ENCODE measurements around the gene UBALD1. TPM values are rescaled to one million over a fixed set of nuclear protein-coding genes. Genes with fewer than 3 reads are reported as not detected.

The UBALD1 gene
- total and polyA plus RNA-seq, 10 donors: 10.0 to 33.6 (median 17.6) TPM

DNA sequence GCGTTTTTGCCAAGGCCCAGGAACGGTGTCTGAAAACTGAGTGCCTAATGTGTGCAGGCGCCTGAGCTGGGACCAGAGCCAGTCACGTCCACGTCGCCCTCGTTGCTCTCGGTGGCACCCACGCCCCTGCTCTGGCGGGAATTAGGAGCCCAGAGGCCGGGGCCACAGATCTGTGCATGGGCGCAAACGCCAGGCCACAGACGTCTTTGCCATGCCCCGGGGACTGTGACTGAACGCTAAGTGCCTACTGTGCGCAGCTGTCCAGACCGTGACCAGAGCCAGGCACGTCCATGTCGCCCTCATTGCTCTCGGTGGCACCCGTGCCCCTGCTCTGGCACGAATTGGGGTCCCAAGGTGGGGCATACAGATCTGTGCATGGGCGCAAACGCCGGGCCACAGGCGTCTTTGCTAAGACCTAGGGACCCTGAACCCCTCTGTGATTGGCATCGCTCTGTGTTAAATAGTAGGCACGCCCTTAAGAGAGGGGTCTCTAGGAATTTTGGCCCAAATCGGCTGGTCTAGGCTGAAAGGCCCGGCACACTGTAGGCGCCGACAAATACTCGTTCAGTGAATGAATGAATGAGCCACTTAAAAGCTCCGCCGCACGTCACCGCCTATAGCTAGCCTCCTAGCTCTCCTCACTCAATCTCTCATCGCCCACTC is 827 bp upstream of the UBALD1 start:
- TF ChIP-seq, protein P1, sequence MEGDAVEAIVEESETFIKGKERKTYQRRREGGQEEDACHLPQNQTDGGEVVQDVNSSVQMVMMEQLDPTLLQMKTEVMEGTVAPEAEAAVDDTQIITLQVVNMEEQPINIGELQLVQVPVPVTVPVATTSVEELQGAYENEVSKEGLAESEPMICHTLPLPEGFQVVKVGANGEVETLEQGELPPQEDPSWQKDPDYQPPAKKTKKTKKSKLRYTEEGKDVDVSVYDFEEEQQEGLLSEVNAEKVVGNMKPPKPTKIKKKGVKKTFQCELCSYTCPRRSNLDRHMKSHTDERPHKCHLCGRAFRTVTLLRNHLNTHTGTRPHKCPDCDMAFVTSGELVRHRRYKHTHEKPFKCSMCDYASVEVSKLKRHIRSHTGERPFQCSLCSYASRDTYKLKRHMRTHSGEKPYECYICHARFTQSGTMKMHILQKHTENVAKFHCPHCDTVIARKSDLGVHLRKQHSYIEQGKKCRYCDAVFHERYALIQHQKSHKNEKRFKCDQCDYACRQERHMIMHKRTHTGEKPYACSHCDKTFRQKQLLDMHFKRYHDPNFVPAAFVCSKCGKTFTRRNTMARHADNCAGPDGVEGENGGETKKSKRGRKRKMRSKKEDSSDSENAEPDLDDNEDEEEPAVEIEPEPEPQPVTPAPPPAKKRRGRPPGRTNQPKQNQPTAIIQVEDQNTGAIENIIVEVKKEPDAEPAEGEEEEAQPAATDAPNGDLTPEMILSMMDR (IDR thresholded peaks at IDR 0.05 in 8 of 11, conservative IDR thresholded peaks at IDR 0.05 in 3 of 11): no peak
- TF ChIP-seq POLR2A (IDR thresholded peaks at IDR 0.05): no peak
- TF ChIP-seq POLR2AphosphoS5 (IDR thresholded peaks at IDR 0.05): no peak
- intact Hi-C loops (cut with DNase I; ENCODE audit: low total_unique reads): loop anchor here (5.0 kb wide), 1 partner anchor 67 kb away; no protein-coding TSS in a partner anchor
- Histone ChIP-seq H3K27ac (peak overlapping the region; percentile 93 to 99 (median 97)), H3K36me3 (peaks cover 0 to 7% (median 0%) of the 10 kb centered on the region in 6 donors), H3K9me3 (no peaks in the 10 kb centered on the region), H3K27me3 (replicated peaks in 1 of 7) (no peaks in the 10 kb centered on the region), H3K4me1 (peaks cover 30 to 80% (median 63%) of the 10 kb centered on the region in 6 donors), H3K4me3 (peak overlapping the region in 7 of 8 donors; percentile 84 to 98 (median 97))
- DNase-seq: peak; percentile 90
- 77 to 90% (median 79%) methylated on average over 28 to 39 of the region's 39 CpGs for WGBS, 5 donors

DNA sequence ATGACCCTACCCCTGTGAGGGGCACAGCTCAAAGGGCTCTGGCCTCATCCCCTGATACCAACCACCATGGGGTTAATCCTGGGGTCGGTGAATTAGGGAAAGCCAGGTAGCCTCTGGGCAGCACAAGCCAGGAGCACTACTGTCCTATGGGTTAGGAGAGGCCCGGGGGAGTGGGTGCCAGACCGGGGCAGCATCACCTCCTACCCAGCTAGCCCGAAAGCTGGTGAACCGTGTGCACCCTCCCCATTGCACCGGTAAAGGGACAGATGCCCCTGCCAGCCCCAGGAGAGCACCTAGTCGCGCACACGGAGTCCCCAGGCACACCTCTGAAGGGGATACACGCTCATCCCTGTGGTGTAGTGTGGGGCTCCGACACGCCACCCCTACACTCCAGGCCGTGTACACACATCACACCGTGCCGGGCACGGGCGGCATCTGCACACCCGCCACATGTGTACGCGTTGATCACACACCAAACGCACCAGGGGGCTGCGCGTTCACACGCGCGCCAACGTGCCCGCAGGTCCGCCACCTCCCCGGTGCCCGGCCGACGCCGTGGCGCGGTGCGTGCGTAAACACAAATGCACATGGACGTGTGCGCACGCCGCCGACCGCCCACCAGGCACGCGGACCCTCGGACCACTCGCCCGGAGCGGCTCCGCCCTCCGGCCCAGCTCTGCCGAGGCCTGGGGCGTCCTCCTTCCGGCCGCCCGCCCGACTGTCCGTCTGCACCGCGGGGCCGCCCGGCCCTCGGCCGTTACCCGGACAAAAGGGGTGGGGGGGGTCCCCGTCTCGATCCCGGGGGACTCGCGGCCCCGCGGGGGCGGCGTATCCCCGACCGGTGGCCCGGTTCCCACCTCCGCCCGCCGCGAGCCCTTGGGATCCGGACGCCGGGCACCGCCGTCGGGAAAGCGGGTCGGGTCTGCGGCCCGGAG is 785 bp downstream of the UBALD1 start:
- Histone ChIP-seq H3K9me3 (no peaks in the 10 kb centered on the region), H3K27me3 (replicated peaks in 1 of 7) (no peaks in the 10 kb centered on the region), H3K27ac (peak overlapping the region; percentile 53 to 99 (median 97)), H3K36me3 (peaks cover 0 to 23% (median 10%) of the 10 kb centered on the region in 6 donors), H3K4me1 (peaks cover 30 to 82% (median 65%) of the 10 kb centered on the region in 6 donors), H3K4me3 (peak overlapping the region; percentile 84 to 98 (median 97))
- intact Hi-C loops (cut with DNase I; ENCODE audit: low total_unique reads): no loop called here
- DNase-seq: peak; percentile 90
- 0 to 2% (median 2%) methylated on average over 37 to 92 of the region's 92 CpGs for WGBS, 5 donors
- TF ChIP-seq, protein P1 (IDR thresholded peaks at IDR 0.05 in 8 of 11, conservative IDR thresholded peaks at IDR 0.05 in 3 of 11): no peak
- peak in 1 of 3 donors; percentile 47 for TF ChIP-seq POLR2AphosphoS5 (IDR thresholded peaks at IDR 0.05)
- no peak for TF ChIP-seq POLR2A (IDR thresholded peaks at IDR 0.05)

DNA sequence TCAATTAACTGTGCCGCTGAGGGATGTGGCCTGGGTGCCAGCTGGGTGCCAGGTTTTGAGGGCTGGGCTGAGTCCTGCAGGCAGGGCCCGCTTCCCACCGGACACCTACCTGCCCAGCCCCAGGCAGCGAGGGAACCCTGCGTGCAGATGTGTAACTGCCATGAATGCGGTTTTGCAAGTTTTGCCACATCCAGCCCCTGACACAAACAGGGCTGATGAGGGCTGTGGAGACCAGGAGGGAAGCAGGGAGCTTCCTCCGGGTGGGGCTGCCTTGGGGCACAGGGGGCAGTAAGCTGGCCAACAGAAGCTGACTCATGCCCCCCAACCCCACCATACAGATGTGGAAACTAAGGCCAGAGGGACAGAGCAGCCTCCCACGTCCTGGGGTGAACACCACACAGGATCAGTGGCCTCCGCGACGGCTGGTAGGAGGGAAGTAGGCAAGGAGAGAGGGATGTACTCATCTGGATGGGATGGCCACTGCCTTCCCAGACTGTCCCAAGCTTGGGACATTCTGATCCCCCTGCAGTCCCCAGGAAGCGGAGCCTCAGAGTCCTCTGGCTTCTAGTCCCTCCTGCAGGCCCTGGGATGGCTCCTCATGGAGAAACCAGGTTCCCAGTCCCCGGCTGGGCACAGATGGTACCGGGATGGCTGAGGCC is 1.6 kb downstream of the UBALD1 start:
- Histone ChIP-seq H3K9me3 (no peaks in the 10 kb centered on the region), H3K4me3 (peak overlapping the region; percentile 84 to 98 (median 97)), H3K27me3 (replicated peaks in 1 of 7) (no peaks in the 10 kb centered on the region), H3K36me3 (peaks cover 0 to 31% (median 18%) of the 10 kb centered on the region in 6 donors), H3K4me1 (peaks cover 27 to 74% (median 61%) of the 10 kb centered on the region in 6 donors), H3K27ac (peak overlapping the region in 2 of 8 donors; percentile 97 to 98)
- TF ChIP-seq, protein P1 (IDR thresholded peaks at IDR 0.05 in 8 of 11, conservative IDR thresholded peaks at IDR 0.05 in 3 of 11): no peak
- TF ChIP-seq POLR2AphosphoS5 (IDR thresholded peaks at IDR 0.05) (no peak), POLR2A (IDR thresholded peaks at IDR 0.05) (no peak)
- peak; percentile 82 for DNase-seq
- intact Hi-C loops (cut with DNase I; ENCODE audit: low total_unique reads): no loop called here
- WGBS, 5 donors: 51 to 71% (median 65%) methylated on average over 13 to 14 of the region's 14 CpGs
